COLO829 (cell line): ENCODE results near the gene NEMP2.

Experiments used
- DNase-seq: peaks from one replicate; pipeline ENCODE4 v3.0.0; 2012; ENCODE audit warnings: low spot score

NEMP2 gene

DNA sequence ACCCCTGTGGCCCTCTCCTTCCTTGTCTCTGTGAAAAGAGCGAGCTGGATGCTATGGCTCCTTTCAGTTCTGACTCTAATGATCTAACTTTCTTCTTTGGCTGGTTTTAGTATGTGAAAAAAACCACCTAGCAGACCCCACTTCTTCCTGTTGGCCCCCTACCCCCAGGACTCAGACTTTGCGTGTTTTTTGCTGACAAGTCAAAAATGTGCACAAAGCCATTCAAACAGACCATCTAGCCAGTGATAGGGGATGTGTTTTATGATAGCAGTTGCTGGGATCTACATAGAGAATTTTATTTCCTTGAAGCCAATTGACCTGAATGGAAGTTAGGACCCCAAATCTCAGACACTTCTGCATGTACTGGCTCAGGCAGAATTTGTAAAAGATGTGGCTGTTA lies 77.3 kb downstream of the NEMP2 start:
- no peak for DNase-seq

GRCh38 chr2:190456833-190457232 lies 77.7 kb downstream of the NEMP2 start:
- no peak for DNase-seq

GRCh38 chr2:190455358-190456095 lies 79.0 kb downstream of the NEMP2 start:
- DNase-seq: no peak

GRCh38 chr2:190454795-190455194 lies 79.7 kb downstream of the NEMP2 start:
- DNase-seq: no peak
